Measurements from ENCODE around the gene CDA.

DNA sequence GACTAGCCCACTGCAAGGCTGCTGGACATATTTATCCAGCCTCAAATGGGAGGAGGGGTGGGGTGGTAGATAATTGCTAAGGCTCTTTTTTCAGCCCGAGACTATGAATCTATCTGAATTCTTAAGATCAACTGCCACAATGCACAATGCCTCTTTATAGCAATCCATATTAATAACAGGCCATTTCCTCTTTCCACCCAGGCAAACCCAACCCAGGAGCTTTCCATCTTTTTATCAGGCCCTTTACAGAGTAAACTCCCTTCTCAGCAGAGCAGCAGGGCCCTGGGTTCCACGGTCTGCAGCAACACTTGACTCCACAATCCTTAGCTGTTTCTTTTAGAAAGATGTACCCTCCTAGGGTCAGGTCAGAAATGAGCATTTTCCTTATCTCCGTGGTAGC, 71.5 kb downstream of the CDA start:
- TF ChIP-seq, protein P1, sequence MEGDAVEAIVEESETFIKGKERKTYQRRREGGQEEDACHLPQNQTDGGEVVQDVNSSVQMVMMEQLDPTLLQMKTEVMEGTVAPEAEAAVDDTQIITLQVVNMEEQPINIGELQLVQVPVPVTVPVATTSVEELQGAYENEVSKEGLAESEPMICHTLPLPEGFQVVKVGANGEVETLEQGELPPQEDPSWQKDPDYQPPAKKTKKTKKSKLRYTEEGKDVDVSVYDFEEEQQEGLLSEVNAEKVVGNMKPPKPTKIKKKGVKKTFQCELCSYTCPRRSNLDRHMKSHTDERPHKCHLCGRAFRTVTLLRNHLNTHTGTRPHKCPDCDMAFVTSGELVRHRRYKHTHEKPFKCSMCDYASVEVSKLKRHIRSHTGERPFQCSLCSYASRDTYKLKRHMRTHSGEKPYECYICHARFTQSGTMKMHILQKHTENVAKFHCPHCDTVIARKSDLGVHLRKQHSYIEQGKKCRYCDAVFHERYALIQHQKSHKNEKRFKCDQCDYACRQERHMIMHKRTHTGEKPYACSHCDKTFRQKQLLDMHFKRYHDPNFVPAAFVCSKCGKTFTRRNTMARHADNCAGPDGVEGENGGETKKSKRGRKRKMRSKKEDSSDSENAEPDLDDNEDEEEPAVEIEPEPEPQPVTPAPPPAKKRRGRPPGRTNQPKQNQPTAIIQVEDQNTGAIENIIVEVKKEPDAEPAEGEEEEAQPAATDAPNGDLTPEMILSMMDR (IDR thresholded peaks at IDR 0.05; ENCODE audit: extremely low read depth in 1 of 2, insufficient read depth in 1 of 2, low read depth in 1 of 2, low read length in 2 of 2) = no peak
- TF ChIP-seq, protein P2, sequence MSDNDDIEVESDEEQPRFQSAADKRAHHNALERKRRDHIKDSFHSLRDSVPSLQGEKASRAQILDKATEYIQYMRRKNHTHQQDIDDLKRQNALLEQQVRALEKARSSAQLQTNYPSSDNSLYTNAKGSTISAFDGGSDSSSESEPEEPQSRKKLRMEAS (IDR thresholded peaks at IDR 0.05; ENCODE audit: insufficient read depth, insufficient read length) = no peak
- TF ChIP-seq GATA2 (IDR thresholded peaks at IDR 0.05; ENCODE audit: insufficient read depth, insufficient read length, low read depth, low read length) (no peak), POLR2A (IDR thresholded peaks at IDR 0.05; ENCODE audit: low read depth, low read length) (no peak), EZH2 (IDR thresholded peaks at IDR 0.05; ENCODE audit: borderline replicate concordance, low read depth, low read length, severe bottlenecking) (no peak), POLR2AphosphoS5 (IDR thresholded peaks at IDR 0.05; ENCODE audit: insufficient read depth, low read depth, low read length) (no peak)
